ENCODE measurements around the gene MEX3A.
"Not testable (repeated sequence)": the region's sequence is repeated elsewhere in the genome, so short reads cannot be mapped to it uniquely, and the experiment has no call there.

The MEX3A gene

GRCh38 chr1:156075162-156075561 lies 7.1 kb downstream of the MEX3A start:
- FAIRE-seq (no peak), DNase-seq (ENCODE audit: insufficient read length, low spot score) (no peak)
- peak; percentile 6 for TF ChIP-seq CTCF (IDR thresholded peaks at IDR 0.05; ENCODE audit: insufficient read depth, missing control alignments)

- FAIRE-seq (no peak), DNase-seq (ENCODE audit: insufficient read length, low spot score) (no peak)
- TF ChIP-seq CTCF (IDR thresholded peaks at IDR 0.05; ENCODE audit: insufficient read depth, missing control alignments) = no peak
Observed at GRCh38 chr1:156074661-156075060, 7.6 kb downstream of the MEX3A start.

GRCh38 chr1:156073740-156074139 lies 8.5 kb downstream of the MEX3A start:
- TF ChIP-seq CTCF (IDR thresholded peaks at IDR 0.05; ENCODE audit: insufficient read depth, missing control alignments) = no peak
- DNase-seq (ENCODE audit: insufficient read length, low spot score) = peak; percentile 87
- no peak for FAIRE-seq

GRCh38 chr1:156073110-156073687 lies 9.1 kb downstream of the MEX3A start:
- no peak for DNase-seq (ENCODE audit: insufficient read length, low spot score)
- TF ChIP-seq CTCF (IDR thresholded peaks at IDR 0.05; ENCODE audit: insufficient read depth, missing control alignments) = no peak
- no peak for FAIRE-seq

GRCh38 chr1:156072251-156072650 lies 10.0 kb downstream of the MEX3A start:
- FAIRE-seq = no peak
- no peak for DNase-seq (ENCODE audit: insufficient read length, low spot score)
- no peak for TF ChIP-seq CTCF (IDR thresholded peaks at IDR 0.05; ENCODE audit: insufficient read depth, missing control alignments)

GRCh38 chr1:156071332-156071816 lies 10.9 kb downstream of the MEX3A start:
- not testable (repeated sequence) for FAIRE-seq; DNase-seq (ENCODE audit: insufficient read length, low spot score)

- no peak for TF ChIP-seq CTCF (IDR thresholded peaks at IDR 0.05; ENCODE audit: insufficient read depth, missing control alignments)
- no peak for FAIRE-seq
- no peak for DNase-seq (ENCODE audit: insufficient read length, low spot score)
Observed at GRCh38 chr1:156070548-156070947, 11.7 kb downstream of the MEX3A start.
